Fibroblast of upper back skin (primary cell): ENCODE measurements around the gene ERI2.
"Not testable (repeated sequence)": the region's sequence is repeated elsewhere in the genome, so short reads cannot be mapped to it uniquely, and the experiment has no call there.

Experiments
- DNase-seq: peaks from one replicate; pipeline ENCODE4 v3.0.0-alpha.2; 2013

ERI2 gene

GRCh38 chr16:20764448-20764847 is 41.8 kb downstream of the ERI2 start:
- DNase-seq = not testable (repeated sequence)

GRCh38 chr16:20763461-20764232 is 42.6 kb downstream of the ERI2 start, which contains the start of gene ACSM3:
TSS of gene ACSM3 (plus strand) at chr16:20764014. CDS start at chr16:20770035, 6,021 bp downstream.
- DNase-seq = peak; percentile 75

- DNase-seq = no peak
Measured at GRCh38 chr16:20762404-20763123, 43.7 kb downstream of the ERI2 start.

GRCh38 chr16:20761175-20761574 is 45.1 kb downstream of the ERI2 start:
- no peak for DNase-seq

GRCh38 chr16:20760346-20760745 is 45.9 kb downstream of the ERI2 start:
- DNase-seq = no peak

GRCh38 chr16:20755799-20756198 is 50.5 kb downstream of the ERI2 start:
- not testable (repeated sequence) for DNase-seq

GRCh38 chr16:20755238-20755637 is 51.0 kb downstream of the ERI2 start:
- DNase-seq = no peak

- no peak for DNase-seq
Measured at GRCh38 chr16:20753727-20754126, 52.5 kb downstream of the ERI2 start.

- DNase-seq = no peak
Measured at GRCh38 chr16:20750558-20750957, 55.7 kb downstream of the ERI2 start.

- no peak for DNase-seq
Measured at GRCh38 chr16:20749474-20749873, 56.8 kb downstream of the ERI2 start.

- DNase-seq = no peak
Measured at GRCh38 chr16:20747030-20747816, 59.0 kb downstream of the ERI2 start.

- no peak for DNase-seq
Measured at GRCh38 chr16:20746461-20746860, 59.8 kb downstream of the ERI2 start.
